Loucy (cell line): Measurements from ENCODE around the gene DLGAP4.

Experiments
- CTCF ChIP-seq: fragments of 200-600 bp; sonication (generic); conservative IDR thresholded peaks from 2 replicates; pipeline ENCODE4 v1.5.1; 2014; ENCODE audit warnings: mild to moderate bottlenecking, antibody characterized with exemption, low read length
- EZH2phosphoT487 ChIP-seq: fragments of 200-600 bp; IDR thresholded peaks from 2 replicates; pipeline ENCODE4 v1.6.1; 2018; ENCODE audit warnings: antibody characterized with exemption, mild to moderate bottlenecking, moderate library complexity, borderline replicate concordance

- no peak for TF ChIP-seq CTCF
- TF ChIP-seq EZH2phosphoT487, result no peak
Observed at GRCh38 chr20:36549628-36549941, 243.4 kb downstream of the DLGAP4 start.
